SU-DHL-6 (cell line): Measurements from ENCODE around the gene CADM2.

Experiments used
- H2AFZ ChIP-seq: fragments of 200-600 bp; sonication (generic); 2 replicates; pipeline ENCODE4 v1.6.1; 2014; ENCODE audit warnings: low read depth, mild to moderate bottlenecking, moderate library complexity, mixed read lengths, antibody characterized with exemption, low read length; ENCODE audit not compliant: severe bottlenecking
- H3F3A ChIP-seq: fragments of 200-600 bp; shearing (Covaris generic); 2 replicates; pipeline ENCODE4 v1.6.0; 2016; ENCODE audit warnings: antibody characterized with exemption, mild to moderate bottlenecking; ENCODE audit not compliant: insufficient read depth
- H3K27ac ChIP-seq: fragments of 200-600 bp; sonication (generic); 2 replicates; pipeline ENCODE4 v1.5.1; 2016; ENCODE audit warnings: low read depth, mild to moderate bottlenecking, low read length, moderate library complexity, mixed read lengths
- H3K27me3 ChIP-seq: fragments of 200-600 bp; sonication (generic), shearing (Covaris generic); 2 replicates; pipeline ENCODE4 v1.6.0; 2014; ENCODE audit warnings: mild to moderate bottlenecking, low read length
- H3K36me3 ChIP-seq: fragments of 200-600 bp; sonication (generic); 2 replicates; pipeline ENCODE4 v1.6.1; 2014; ENCODE audit warnings: mild to moderate bottlenecking, low read length, mixed read lengths
- H3K4me2 ChIP-seq: fragments of 300-600, 200-600 bp; shearing (Covaris generic), sonication (generic); 2 replicates; pipeline ENCODE4 v1.6.0; 2014; ENCODE audit warnings: low read length, low read depth, mild to moderate bottlenecking; ENCODE audit not compliant: poor library complexity, severe bottlenecking
- H3K4me3 ChIP-seq: fragments of 200-600 bp; sonication (generic); 2 replicates; pipeline ENCODE4 v1.5.1; 2014; ENCODE audit warnings: antibody characterized with exemption, low read length, mild to moderate bottlenecking, mixed read lengths; ENCODE audit not compliant: insufficient read depth, poor library complexity, severe bottlenecking
- H3K79me2 ChIP-seq: fragments of 200-600 bp; sonication (generic); 2 replicates; pipeline ENCODE4 v1.6.1; 2014; ENCODE audit warnings: mild to moderate bottlenecking, low read length, moderate library complexity; ENCODE audit not compliant: insufficient read depth
- H3K9ac ChIP-seq: fragments of 200-600 bp; sonication (generic); 2 replicates; pipeline ENCODE4 v1.7.0; 2014; ENCODE audit warnings: mild to moderate bottlenecking, low read length
- H3K9me2 ChIP-seq: fragments of 200-600 bp; sonication (generic); replicated peaks from 2 replicates; pipeline ENCODE4 v1.6.1; 2014; ENCODE audit warnings: low read length; ENCODE audit not compliant: insufficient read depth
- H3K9me3 ChIP-seq: fragments of 200-600 bp; sonication (generic); 2 replicates; pipeline ENCODE4 v1.6.1; 2014; ENCODE audit warnings: low read length, mixed read lengths; ENCODE audit not compliant: insufficient read depth
- H4K20me1 ChIP-seq: fragments of 200-600 bp; sonication (generic); 2 replicates; pipeline ENCODE4 v1.6.1; 2014; ENCODE audit warnings: low read depth, mild to moderate bottlenecking, antibody characterized with exemption, low read length, moderate library complexity, mixed read lengths
- CTCF ChIP-seq: fragments of 200-600 bp; sonication (generic); IDR thresholded peaks from one replicate; pipeline ENCODE4 v1.5.1; 2017; ENCODE audit warnings: antibody characterized with exemption, mild to moderate bottlenecking, low read length, moderate library complexity; ENCODE audit not compliant: insufficient read depth, poor library complexity, severe bottlenecking
- EZH2phosphoT487 ChIP-seq: fragments of 200-600 bp; sonication (generic), shearing (Covaris generic); conservative IDR thresholded peaks from 2 replicates; pipeline ENCODE4 v1.6.1; 2018; ENCODE audit warnings: mild to moderate bottlenecking, antibody characterized with exemption, low read length, moderate library complexity, mixed read lengths

CADM2 gene

GRCh38 chr3:85783291-85783690, 824.5 kb downstream of the CADM2 start:
- no peaks in the 10 kb centered on the region for H4K20me1 ChIP-seq
- H3K9ac ChIP-seq = no peak overlapping the region
- H3K79me2 ChIP-seq = no peaks in the 10 kb centered on the region
- H3K27me3 ChIP-seq = no peaks in the 10 kb centered on the region
- H3K27ac ChIP-seq = no peak overlapping the region
- no peaks in the 10 kb centered on the region for H3K9me2 ChIP-seq
- no peaks in the 10 kb centered on the region for H3F3A ChIP-seq
- H3K4me3 ChIP-seq = no peak overlapping the region
- no peak overlapping the region for H3K4me2 ChIP-seq
- H3K9me3 ChIP-seq = no peaks in the 10 kb centered on the region
- no peak overlapping the region for H2AFZ ChIP-seq
- H3K36me3 ChIP-seq = no peaks in the 10 kb centered on the region
- TF ChIP-seq CTCF = no peak
- no peak for TF ChIP-seq EZH2phosphoT487

GRCh38 chr3:85785766-85786165, 827.0 kb downstream of the CADM2 start:
- H3K27me3 ChIP-seq = no peaks in the 10 kb centered on the region
- TF ChIP-seq CTCF (no peak), EZH2phosphoT487 (no peak)
- H3K9me2 ChIP-seq = no peaks in the 10 kb centered on the region
- no peak overlapping the region for H3K9ac ChIP-seq
- H3K4me2 ChIP-seq = no peak overlapping the region
- H2AFZ ChIP-seq = no peak overlapping the region
- no peaks in the 10 kb centered on the region for H4K20me1 ChIP-seq
- no peak overlapping the region for H3K4me3 ChIP-seq
- no peak overlapping the region for H3K27ac ChIP-seq
- no peaks in the 10 kb centered on the region for H3K79me2 ChIP-seq
- no peaks in the 10 kb centered on the region for H3F3A ChIP-seq
- H3K9me3 ChIP-seq = no peaks in the 10 kb centered on the region
- no peaks in the 10 kb centered on the region for H3K36me3 ChIP-seq

- Histone ChIP-seq H3F3A (no peaks in the 10 kb centered on the region), H3K27ac (no peak overlapping the region), H3K9me3 (no peaks in the 10 kb centered on the region), H3K4me2 (no peak overlapping the region), H4K20me1 (no peaks in the 10 kb centered on the region), H3K27me3 (no peaks in the 10 kb centered on the region), H3K9me2 (no peaks in the 10 kb centered on the region), H2AFZ (no peak overlapping the region), H3K36me3 (no peaks in the 10 kb centered on the region), H3K4me3 (no peak overlapping the region), H3K79me2 (no peaks in the 10 kb centered on the region), H3K9ac (no peak overlapping the region)
- TF ChIP-seq CTCF (no peak), EZH2phosphoT487 (no peak)
Measured at GRCh38 chr3:85790445-85791030, 831.7 kb downstream of the CADM2 start.
